ENCODE data around the gene HOXB3. TPM values are rescaled to one million over a fixed set of nuclear protein-coding genes. Genes with fewer than 3 reads are reported as not detected.

The HOXB3 gene
- polyA plus RNA-seq, 1 of the 3 experiments (the other 2 are of a cell fraction), result 0.46 TPM

DNA sequence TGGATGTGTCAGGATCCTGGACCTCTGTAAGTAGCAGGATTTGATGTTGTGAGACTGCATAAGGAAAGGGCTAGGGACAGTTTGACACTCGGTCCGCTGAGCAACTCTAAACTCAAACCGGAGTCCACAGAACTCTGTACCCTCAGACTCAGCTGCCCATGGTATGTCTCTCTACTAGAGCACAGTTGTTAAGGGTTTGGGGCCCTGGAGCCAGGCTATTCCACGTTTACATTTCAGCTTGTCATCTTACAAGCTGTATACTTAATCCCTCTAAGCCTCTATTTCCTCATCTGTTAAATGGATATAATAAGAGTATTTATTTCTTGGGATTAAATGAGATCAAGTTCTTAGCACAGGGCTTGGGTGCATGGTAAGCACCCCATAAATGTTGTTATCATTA lies 87.1 kb downstream of the HOXB3 start (continued):
- TF ChIP-seq YY1 (IDR thresholded peaks at IDR 0.05; ENCODE audit: low read depth) (no peak), TEAD4 (IDR thresholded peaks at IDR 0.05; ENCODE audit: borderline replicate concordance, insufficient read depth) (no peak)
- TF ChIP-seq, protein P1, sequence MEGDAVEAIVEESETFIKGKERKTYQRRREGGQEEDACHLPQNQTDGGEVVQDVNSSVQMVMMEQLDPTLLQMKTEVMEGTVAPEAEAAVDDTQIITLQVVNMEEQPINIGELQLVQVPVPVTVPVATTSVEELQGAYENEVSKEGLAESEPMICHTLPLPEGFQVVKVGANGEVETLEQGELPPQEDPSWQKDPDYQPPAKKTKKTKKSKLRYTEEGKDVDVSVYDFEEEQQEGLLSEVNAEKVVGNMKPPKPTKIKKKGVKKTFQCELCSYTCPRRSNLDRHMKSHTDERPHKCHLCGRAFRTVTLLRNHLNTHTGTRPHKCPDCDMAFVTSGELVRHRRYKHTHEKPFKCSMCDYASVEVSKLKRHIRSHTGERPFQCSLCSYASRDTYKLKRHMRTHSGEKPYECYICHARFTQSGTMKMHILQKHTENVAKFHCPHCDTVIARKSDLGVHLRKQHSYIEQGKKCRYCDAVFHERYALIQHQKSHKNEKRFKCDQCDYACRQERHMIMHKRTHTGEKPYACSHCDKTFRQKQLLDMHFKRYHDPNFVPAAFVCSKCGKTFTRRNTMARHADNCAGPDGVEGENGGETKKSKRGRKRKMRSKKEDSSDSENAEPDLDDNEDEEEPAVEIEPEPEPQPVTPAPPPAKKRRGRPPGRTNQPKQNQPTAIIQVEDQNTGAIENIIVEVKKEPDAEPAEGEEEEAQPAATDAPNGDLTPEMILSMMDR (IDR thresholded peaks at IDR 0.05), result no peak

DNA sequence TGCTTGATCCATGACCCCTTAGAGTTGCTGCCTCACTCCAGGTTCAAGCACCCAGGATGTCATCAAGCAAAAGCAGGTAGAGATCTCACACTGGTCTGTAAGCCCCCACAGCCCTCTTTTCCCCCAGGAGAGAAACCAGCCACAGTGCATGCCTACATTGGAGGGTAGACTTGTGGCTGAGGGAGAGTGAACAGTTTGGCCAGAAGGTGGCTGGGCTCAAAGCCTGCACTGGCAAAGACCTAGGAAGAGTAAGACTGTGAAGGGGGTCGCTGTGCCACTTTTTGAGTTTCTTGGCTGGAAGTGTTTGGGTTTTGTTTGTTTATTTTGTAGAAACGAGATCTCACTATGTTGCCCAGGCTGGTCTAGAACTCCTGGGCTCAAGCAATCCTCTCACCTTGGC lies 87.7 kb downstream of the HOXB3 start:
- Histone ChIP-seq H3K9ac (no peak overlapping the region), H3K79me2 (ENCODE audit: insufficient read depth) (no peaks in the 10 kb centered on the region), H4K20me1 (ENCODE audit: insufficient read depth) (no peaks in the 10 kb centered on the region), H3K4me2 (no peak overlapping the region), H3K4me1 (ENCODE audit: control insufficient read depth in 1 of 2, insufficient read depth in 2 of 2, low read depth in 1 of 2, low read length in 1 of 2) (no peaks in the 10 kb centered on the region), H3K27ac (ENCODE audit: low read depth in 2 of 2, low read length in 1 of 2) (no peak overlapping the region), H3K9me3 (no peaks in the 10 kb centered on the region), H2AFZ (ENCODE audit: low read depth) (no peak overlapping the region), H3K36me3 (replicated peaks in 1 of 2; ENCODE audit: control insufficient read depth in 1 of 2, insufficient read depth in 2 of 2, low read length in 1 of 2) (no peaks in the 10 kb centered on the region), H3K4me3 (ENCODE audit: low read depth in 2 of 2, low read length in 1 of 2) (no peak overlapping the region), H3F3A (replicated peaks; ENCODE audit: insufficient read depth) (no peaks in the 10 kb centered on the region), H3K9me2 (no peaks in the 10 kb centered on the region), H3K27me3 (ENCODE audit: insufficient read depth) (peaks cover 64% of the 10 kb centered on the region)
- TF ChIP-seq FOSL2 (IDR thresholded peaks at IDR 0.05; ENCODE audit: borderline replicate concordance, low read depth), result no peak
- no peak for TF ChIP-seq FOXM1 (IDR thresholded peaks at IDR 0.05; ENCODE audit: low read depth)
- TF ChIP-seq, protein P2, sequence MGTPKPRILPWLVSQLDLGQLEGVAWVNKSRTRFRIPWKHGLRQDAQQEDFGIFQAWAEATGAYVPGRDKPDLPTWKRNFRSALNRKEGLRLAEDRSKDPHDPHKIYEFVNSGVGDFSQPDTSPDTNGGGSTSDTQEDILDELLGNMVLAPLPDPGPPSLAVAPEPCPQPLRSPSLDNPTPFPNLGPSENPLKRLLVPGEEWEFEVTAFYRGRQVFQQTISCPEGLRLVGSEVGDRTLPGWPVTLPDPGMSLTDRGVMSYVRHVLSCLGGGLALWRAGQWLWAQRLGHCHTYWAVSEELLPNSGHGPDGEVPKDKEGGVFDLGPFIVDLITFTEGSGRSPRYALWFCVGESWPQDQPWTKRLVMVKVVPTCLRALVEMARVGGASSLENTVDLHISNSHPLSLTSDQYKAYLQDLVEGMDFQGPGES (IDR thresholded peaks at IDR 0.05; ENCODE audit: low read depth, low read length), result no peak
- TF ChIP-seq NRF1 (IDR thresholded peaks at IDR 0.05; ENCODE audit: low read depth, low read length), result no peak
- no peak for TF ChIP-seq RXRA (IDR thresholded peaks at IDR 0.05; ENCODE audit: borderline replicate concordance, low read depth)
- TF ChIP-seq, protein P3, sequence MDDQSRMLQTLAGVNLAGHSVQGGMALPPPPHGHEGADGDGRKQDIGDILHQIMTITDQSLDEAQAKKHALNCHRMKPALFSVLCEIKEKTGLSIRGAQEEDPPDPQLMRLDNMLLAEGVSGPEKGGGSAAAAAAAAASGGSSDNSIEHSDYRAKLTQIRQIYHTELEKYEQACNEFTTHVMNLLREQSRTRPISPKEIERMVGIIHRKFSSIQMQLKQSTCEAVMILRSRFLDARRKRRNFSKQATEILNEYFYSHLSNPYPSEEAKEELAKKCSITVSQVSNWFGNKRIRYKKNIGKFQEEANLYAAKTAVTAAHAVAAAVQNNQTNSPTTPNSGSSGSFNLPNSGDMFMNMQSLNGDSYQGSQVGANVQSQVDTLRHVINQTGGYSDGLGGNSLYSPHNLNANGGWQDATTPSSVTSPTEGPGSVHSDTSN (IDR thresholded peaks at IDR 0.05), result no peak
- TF ChIP-seq TCF12 (IDR thresholded peaks at IDR 0.05), result no peak
- TF ChIP-seq FOXJ3 (CRISPR knock-in tag; IDR thresholded peaks at IDR 0.05), result no peak
- TF ChIP-seq POLR2AphosphoS5 (IDR thresholded peaks at IDR 0.05; ENCODE audit: low read depth, low read length), result no peak
- TF ChIP-seq SMC3 (IDR thresholded peaks at IDR 0.05; ENCODE audit: low read depth, low read length), result no peak
- 18% methylated on average over 2 of the region's 2 CpGs for WGBS (ENCODE audit: low lambda C conversion rate)
- POLR2A ChIA-PET, result no interaction called here
- CTCF ChIA-PET, result interaction anchor here (1.4 to 1.6 kb wide), 2 partner anchors 12 to 45 kb away, joined by 3 read pairs; no protein-coding TSS in a partner anchor
- no peak for DNase-seq
